HepG2 (cell line): ENCODE data around the gene PLXNA4.

Experiments used
- ATF6 ChIP-seq: sonication (generic); formaldehyde crosslinking; conservative IDR thresholded peaks from 2 replicates; pipeline ENCODE4 v1.4.0; 2020; ENCODE audit warnings: missing genetic modification reagents
- CBFB ChIP-seq: sonication (generic); formaldehyde crosslinking; IDR thresholded peaks from 2 replicates; pipeline ENCODE4 v1.4.0; 2020; ENCODE audit warnings: missing genetic modification reagents
- EZH2 ChIP-seq: conservative IDR thresholded peaks from 2 replicates; pipeline ENCODE4 v1.6.1; 2012; ENCODE audit warnings: mild to moderate bottlenecking, low read depth, low read length, moderate library complexity
- MXD4 ChIP-seq: IDR thresholded peaks from 2 replicates; pipeline ENCODE4 v1.6.1; 2016; ENCODE audit warnings: mild to moderate bottlenecking, missing biosample characterization, missing genetic modification reagents
- TAF1 ChIP-seq: sonication (generic); formaldehyde crosslinking; IDR thresholded peaks from 2 replicates; pipeline ENCODE4 v1.4.0; 2020; ENCODE audit warnings: missing genetic modification reagents
- ZNF17 ChIP-seq: sonication (generic); formaldehyde crosslinking; IDR thresholded peaks from 2 replicates; pipeline ENCODE4 v1.5.0; 2020; ENCODE audit warnings: mild to moderate bottlenecking, missing genetic modification reagents
- ZNF274 ChIP-seq: sonication (generic); formaldehyde crosslinking; IDR thresholded peaks from 2 replicates; pipeline ENCODE4 v1.5.1; 2020; ENCODE audit warnings: mild to moderate bottlenecking, missing genetic modification reagents
- TF ChIP-seq, protein P1 (sequence below): sonication (generic); formaldehyde crosslinking; IDR thresholded peaks from 2 replicates; pipeline ENCODE4 v1.4.0; 2020; ENCODE audit warnings: low read depth, mild to moderate bottlenecking, missing genetic modification reagents

DNA sequence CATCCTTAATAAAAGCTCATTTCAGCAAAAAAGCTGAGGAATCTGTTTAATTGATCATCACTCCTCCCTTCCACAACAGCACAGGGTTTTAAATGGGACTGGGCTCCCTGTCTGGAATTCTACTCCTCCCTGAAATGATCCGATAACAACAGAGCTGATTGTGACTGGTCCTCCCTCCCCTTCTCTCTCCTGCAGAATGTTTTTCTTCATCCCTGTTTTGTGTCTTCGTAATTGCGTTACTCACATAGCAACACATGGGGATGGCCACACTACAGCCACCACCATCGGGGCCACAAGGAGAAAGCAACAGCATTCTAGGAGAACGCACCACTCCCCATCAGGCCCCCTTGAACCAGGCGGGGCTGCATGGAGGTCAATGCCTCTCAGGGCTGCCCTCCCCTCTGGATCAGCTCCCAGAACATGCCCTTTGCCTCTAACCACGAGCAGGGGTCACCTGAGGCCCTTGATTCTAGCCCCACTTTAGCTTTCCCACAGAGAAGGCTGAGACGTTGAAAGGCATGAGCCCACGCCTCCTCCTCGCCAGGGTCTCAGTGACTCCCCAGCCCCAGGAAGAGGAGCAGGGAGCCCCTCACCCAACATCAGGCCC lies 152.6 kb downstream of the PLXNA4 start:
- TF ChIP-seq, protein P1, sequence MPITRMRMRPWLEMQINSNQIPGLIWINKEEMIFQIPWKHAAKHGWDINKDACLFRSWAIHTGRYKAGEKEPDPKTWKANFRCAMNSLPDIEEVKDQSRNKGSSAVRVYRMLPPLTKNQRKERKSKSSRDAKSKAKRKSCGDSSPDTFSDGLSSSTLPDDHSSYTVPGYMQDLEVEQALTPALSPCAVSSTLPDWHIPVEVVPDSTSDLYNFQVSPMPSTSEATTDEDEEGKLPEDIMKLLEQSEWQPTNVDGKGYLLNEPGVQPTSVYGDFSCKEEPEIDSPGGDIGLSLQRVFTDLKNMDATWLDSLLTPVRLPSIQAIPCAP (CRISPR knock-in tag) = no peak
- TF ChIP-seq ATF6 (CRISPR knock-in tag) (no peak), TAF1 (CRISPR knock-in tag) (no peak), ZNF274 (no peak), ZNF17 (no peak), EZH2 (no peak), MXD4 (no peak), CBFB (CRISPR knock-in tag) (no peak)
